HCT116 (cell line): ENCODE results near the gene TMEFF2. TPM values are rescaled to one million over a fixed set of nuclear protein-coding genes. Genes with fewer than 3 reads are reported as not detected.

Experiments
- ATAC-seq: fragments of 200-7000 bp; cut with Tn5 transposase; 2 replicates; pipeline ENCODE4 v1.9.1; 2020; ENCODE audit warnings: mild to moderate bottlenecking, moderate library complexity
- BruUV-seq: library from RNA; stranded (reverse); fragments of 400-500 nt; replicated peaks from 2 replicates; lab custom pipeline; 2021; lab: Mats Ljungman, UMichigan
- CTCF ChIA-PET: fragments of 300-600 bp; sonication (Branson Sonifier 250); formaldehyde crosslinking; loops from one replicate; lab custom pipeline; 2021; ENCODE audit warnings: antibody characterized with exemption; lab: Charles Lee
- POLR2A ChIA-PET: fragments of 300-600, 350-600 bp; sonication (Branson Sonifier 250); formaldehyde crosslinking; loops from one replicate; lab custom pipeline; 2021; ENCODE audit warnings: antibody characterized with exemption; lab: Charles Lee
- RAD21 ChIA-PET, 2 experiments: fragments of 300-600 bp; sonication (Branson Sonifier 250); formaldehyde crosslinking; loops; one replicate each; lab custom pipeline; 2023; ENCODE audit warnings: low total read pairs in 2 of 2; ENCODE audit not compliant: uncharacterized antibody in 2 of 2, unreplicated experiment in 2 of 2, low non-redundant PET in 1 of 2; lab: Charles Lee
- DNase-seq: peaks from one replicate; pipeline ENCODE4 v3.0.0-alpha.2; 2010; ENCODE audit warnings: low read depth, low spot score
- H2AFZ ChIP-seq: fragments of 200-600 bp; shearing (Covaris generic), sonication (generic); 2 replicates; pipeline ENCODE4 v1.6.1; 2017; ENCODE audit warnings: low read depth, mixed run types, mixed read lengths, antibody characterized with exemption, low read length; ENCODE audit not compliant: poor library complexity, severe bottlenecking
- H3K27ac ChIP-seq: 2 replicates; pipeline ENCODE4 v1.5.1; 2012; ENCODE audit warnings: low read depth, low read length
- H3K27me3 ChIP-seq: fragments of 200-600 bp; sonication (generic); 2 replicates; pipeline ENCODE4 v1.6.1; 2016; ENCODE audit warnings: mixed run types, low read length, mixed read lengths; ENCODE audit not compliant: insufficient read depth
- H3K36me3 ChIP-seq, 2 experiments: fragments of 200-500 bp in 1 of 2; fragments of 200-600 bp in 1 of 2; sonication (Bioruptor generic) in 1 of 2; sonication (generic) in 1 of 2; 2 replicates each; pipeline versions ENCODE4 v1.5.1 to v1.6.1; 2014 to 2016; ENCODE audit warnings: low read length in 2 of 2, inconsistent platforms in 1 of 2, mixed read lengths in 1 of 2, mixed run types in 1 of 2; ENCODE audit not compliant: insufficient read depth in 2 of 2, control insufficient read depth in 1 of 2
- H3K4me1 ChIP-seq, 2 experiments: fragments of 200-600 bp in 1 of 2; sonication (generic) in 1 of 2; 2 replicates each; pipeline versions ENCODE4 v1.5.1 to v1.6.1; 2012 to 2017; ENCODE audit warnings: low read length in 2 of 2, inconsistent platforms in 1 of 2, mild to moderate bottlenecking in 1 of 2, mixed read lengths in 1 of 2, mixed run types in 1 of 2, moderate library complexity in 1 of 2; ENCODE audit not compliant: insufficient read depth in 2 of 2, control insufficient read depth in 1 of 2
- H3K4me2 ChIP-seq: fragments of 200-600 bp; sonication (generic); 2 replicates; pipeline ENCODE4 v1.6.1; 2017; ENCODE audit warnings: mixed run types, low read length, mixed read lengths
- H3K4me3 ChIP-seq, 2 experiments: fragments of 200-600 bp in 1 of 2; sonication (generic) in 1 of 2; replicated peaks in 1 of 2; 2 replicates each; pipeline ENCODE4 v1.5.1; 2011 to 2016; ENCODE audit warnings: low read length in 2 of 2, control low read depth in 1 of 2, low read depth in 1 of 2, mild to moderate bottlenecking in 1 of 2, mixed read lengths in 1 of 2, mixed run types in 1 of 2
- H3K79me2 ChIP-seq: fragments of 200-600 bp; sonication (generic); 2 replicates; pipeline ENCODE4 v1.6.1; 2017; ENCODE audit warnings: mild to moderate bottlenecking, mixed run types, low read length, moderate library complexity, mixed read lengths; ENCODE audit not compliant: insufficient read depth
- H3K9ac ChIP-seq: fragments of 200-600 bp; sonication (generic); 2 replicates; pipeline ENCODE4 v1.6.1; 2016; ENCODE audit warnings: low read length, mixed read lengths
- H3K9me2 ChIP-seq: fragments of 200-600 bp; sonication (generic), shearing (Covaris generic); 2 replicates; pipeline ENCODE4 v1.6.1; 2017; ENCODE audit warnings: mixed run types, mild to moderate bottlenecking, moderate library complexity; ENCODE audit not compliant: insufficient read depth
- H3K9me3 ChIP-seq, 2 experiments: fragments of 200-500 bp in 1 of 2; fragments of 200-600 bp in 1 of 2; sonication (Bioruptor generic) in 1 of 2; sonication (generic) in 1 of 2; 2 replicates each; pipeline ENCODE4 v1.6.1; 2014 to 2017; ENCODE audit warnings: low read length in 2 of 2, mixed read lengths in 2 of 2, inconsistent platforms in 1 of 2, low read depth in 1 of 2, mild to moderate bottlenecking in 1 of 2, mixed run types in 1 of 2, moderate library complexity in 1 of 2; ENCODE audit not compliant: control insufficient read depth in 1 of 2, insufficient read depth in 1 of 2
- H4K20me1 ChIP-seq: fragments of 200-600 bp; sonication (generic), shearing (Covaris generic); 2 replicates; pipeline ENCODE4 v1.6.1; 2017; ENCODE audit warnings: mixed run types, mild to moderate bottlenecking, moderate library complexity; ENCODE audit not compliant: insufficient read depth
- CBX3 ChIP-seq: IDR thresholded peaks from 2 replicates; pipeline ENCODE4 v1.6.1; 2012; ENCODE audit warnings: low read depth
- CEBPB ChIP-seq: IDR thresholded peaks from 2 replicates; pipeline ENCODE4 v1.6.1; 2012; ENCODE audit warnings: low read depth
- EGR1 ChIP-seq: IDR thresholded peaks from 2 replicates; pipeline ENCODE4 v1.6.1; 2012; ENCODE audit warnings: low read depth
- ELF1 ChIP-seq: IDR thresholded peaks from 2 replicates; pipeline ENCODE4 v1.6.1; 2012; ENCODE audit warnings: low read depth, borderline replicate concordance
- EZH2phosphoT487 ChIP-seq: fragments of 200-600 bp; IDR thresholded peaks from 2 replicates; pipeline ENCODE4 v1.6.1; 2018; ENCODE audit warnings: antibody characterized with exemption, borderline replicate concordance
- FOSL1 ChIP-seq: IDR thresholded peaks from 2 replicates; pipeline ENCODE4 v1.6.1; 2012; ENCODE audit warnings: low read depth
- JUND ChIP-seq: IDR thresholded peaks from 2 replicates; pipeline ENCODE4 v1.6.1; 2012
- POLR2A ChIP-seq: IDR thresholded peaks from 2 replicates; pipeline ENCODE4 v1.7.0; 2011; ENCODE audit warnings: borderline replicate concordance; ENCODE audit not compliant: insufficient read depth, insufficient read length; ENCODE audit errors: extremely low read depth
- RAD21 ChIP-seq: IDR thresholded peaks from 2 replicates; pipeline ENCODE4 v1.6.1; 2012; ENCODE audit warnings: low read depth, mild to moderate bottlenecking
- REST ChIP-seq: IDR thresholded peaks from 2 replicates; pipeline ENCODE4 v1.6.1; 2012; ENCODE audit warnings: low read depth
- SIN3A ChIP-seq: IDR thresholded peaks from 2 replicates; pipeline ENCODE4 v1.6.1; 2012; ENCODE audit warnings: low read depth
- SP1 ChIP-seq: IDR thresholded peaks from 2 replicates; pipeline ENCODE4 v1.6.1; 2012; ENCODE audit warnings: low read depth
- SRF ChIP-seq: IDR thresholded peaks from 2 replicates; pipeline ENCODE4 v1.6.1; 2012; ENCODE audit warnings: low read depth
- YY1 ChIP-seq: IDR thresholded peaks from 2 replicates; pipeline ENCODE4 v1.6.1; 2011; ENCODE audit warnings: low read length, low read depth, moderate library complexity, mild to moderate bottlenecking; ENCODE audit not compliant: insufficient replicate concordance; ENCODE audit errors: extremely low read depth
- intact Hi-C: fragments of 100-400 bp; cut with micrococcal nuclease; formaldehyde crosslinking; loops from 2 replicates; pipeline ENCODE4 v1.10.0; 2022
- total RNA-seq: library from RNA; stranded (reverse); gene quantifications from one replicate; pipeline ENCODE4 v1.2.1, GENCODE V29; 2021; ENCODE audit not compliant: unreplicated experiment
- TF ChIP-seq, protein P1 (sequence below): IDR thresholded peaks from 2 replicates; pipeline ENCODE4 v1.6.1; 2012

The TMEFF2 gene
- total RNA-seq, 1 experiment from 2014 or later: not detected

- CTCF ChIA-PET: no interaction called here
- H3K36me3 ChIP-seq: no peaks in the 10 kb centered on the region
- no peaks in the 10 kb centered on the region for H3K9me3 ChIP-seq
- no peak overlapping the region for H3K4me3 ChIP-seq
- no peaks in the 10 kb centered on the region for H3K27me3 ChIP-seq
- no peak for ATAC-seq
- H3K79me2 ChIP-seq: no peaks in the 10 kb centered on the region
- H2AFZ ChIP-seq: no peak overlapping the region
- intact Hi-C loops: no loop called here
- H3K4me1 ChIP-seq: no peaks in the 10 kb centered on the region
- TF ChIP-seq ELF1 (no peak), REST (no peak)
- POLR2A ChIA-PET: no interaction called here
- no peak for DNase-seq
- H3K4me2 ChIP-seq: no peak overlapping the region
- RAD21 ChIA-PET: no interaction called here
- H4K20me1 ChIP-seq: no peaks in the 10 kb centered on the region
- no peak overlapping the region for H3K9ac ChIP-seq
- no TSS peak for BruUV-seq
- no peaks in the 10 kb centered on the region for H3K9me2 ChIP-seq
- H3K27ac ChIP-seq: no peak overlapping the region
Measured at GRCh38 chr2:192091476-192091875, 103.3 kb downstream of the TMEFF2 start.

- DNase-seq: no peak
- intact Hi-C loops: no loop called here
- ChIA-PET POLR2A (no interaction called here), RAD21 (no interaction called here), CTCF (no interaction called here)
- H3K27me3 ChIP-seq: no peaks in the 10 kb centered on the region
- no peak for ATAC-seq
- no peaks in the 10 kb centered on the region for H3K9me3 ChIP-seq
- no peaks in the 10 kb centered on the region for H4K20me1 ChIP-seq
- H2AFZ ChIP-seq: no peak overlapping the region
- H3K79me2 ChIP-seq: no peaks in the 10 kb centered on the region
- H3K9me2 ChIP-seq: no peaks in the 10 kb centered on the region
- H3K36me3 ChIP-seq: no peaks in the 10 kb centered on the region
- no TSS peak for BruUV-seq
- H3K27ac ChIP-seq: no peak overlapping the region
- H3K4me1 ChIP-seq: no peaks in the 10 kb centered on the region
- no peak overlapping the region for H3K4me2 ChIP-seq
- no peak for TF ChIP-seq YY1
- no peak for TF ChIP-seq SIN3A
- no peak for TF ChIP-seq SRF
- TF ChIP-seq REST: no peak
- no peak for TF ChIP-seq POLR2A
- TF ChIP-seq SP1: no peak
- no peak for TF ChIP-seq RAD21
- TF ChIP-seq EZH2phosphoT487: no peak
- no peak for TF ChIP-seq EGR1
- TF ChIP-seq JUND: no peak
- TF ChIP-seq CBX3: no peak
- no peak for TF ChIP-seq FOSL1
- TF ChIP-seq, protein P1, sequence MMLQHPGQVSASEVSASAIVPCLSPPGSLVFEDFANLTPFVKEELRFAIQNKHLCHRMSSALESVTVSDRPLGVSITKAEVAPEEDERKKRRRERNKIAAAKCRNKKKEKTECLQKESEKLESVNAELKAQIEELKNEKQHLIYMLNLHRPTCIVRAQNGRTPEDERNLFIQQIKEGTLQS: no peak
- TF ChIP-seq CEBPB: no peak
- no peak overlapping the region for H3K4me3 ChIP-seq
- H3K9ac ChIP-seq: no peak overlapping the region
Measured at GRCh38 chr2:192090911-192091310, 103.8 kb downstream of the TMEFF2 start.
